ENCODE data around the gene C20orf144. TPM values are rescaled to one million over a fixed set of nuclear protein-coding genes. Genes with fewer than 3 reads are reported as not detected.

The C20orf144 gene
- total RNA-seq, 1 experiment from 2014 or later, result 0.24 TPM

- DNase-seq (ENCODE audit: low read depth), result no peak
Observed at GRCh38 chr20:33664085-33664761, 2.1 kb downstream of the C20orf144 start.

- no peak for DNase-seq (ENCODE audit: low read depth)
Observed at GRCh38 chr20:33664762-33665144, 2.6 kb downstream of the C20orf144 start.

DNA sequence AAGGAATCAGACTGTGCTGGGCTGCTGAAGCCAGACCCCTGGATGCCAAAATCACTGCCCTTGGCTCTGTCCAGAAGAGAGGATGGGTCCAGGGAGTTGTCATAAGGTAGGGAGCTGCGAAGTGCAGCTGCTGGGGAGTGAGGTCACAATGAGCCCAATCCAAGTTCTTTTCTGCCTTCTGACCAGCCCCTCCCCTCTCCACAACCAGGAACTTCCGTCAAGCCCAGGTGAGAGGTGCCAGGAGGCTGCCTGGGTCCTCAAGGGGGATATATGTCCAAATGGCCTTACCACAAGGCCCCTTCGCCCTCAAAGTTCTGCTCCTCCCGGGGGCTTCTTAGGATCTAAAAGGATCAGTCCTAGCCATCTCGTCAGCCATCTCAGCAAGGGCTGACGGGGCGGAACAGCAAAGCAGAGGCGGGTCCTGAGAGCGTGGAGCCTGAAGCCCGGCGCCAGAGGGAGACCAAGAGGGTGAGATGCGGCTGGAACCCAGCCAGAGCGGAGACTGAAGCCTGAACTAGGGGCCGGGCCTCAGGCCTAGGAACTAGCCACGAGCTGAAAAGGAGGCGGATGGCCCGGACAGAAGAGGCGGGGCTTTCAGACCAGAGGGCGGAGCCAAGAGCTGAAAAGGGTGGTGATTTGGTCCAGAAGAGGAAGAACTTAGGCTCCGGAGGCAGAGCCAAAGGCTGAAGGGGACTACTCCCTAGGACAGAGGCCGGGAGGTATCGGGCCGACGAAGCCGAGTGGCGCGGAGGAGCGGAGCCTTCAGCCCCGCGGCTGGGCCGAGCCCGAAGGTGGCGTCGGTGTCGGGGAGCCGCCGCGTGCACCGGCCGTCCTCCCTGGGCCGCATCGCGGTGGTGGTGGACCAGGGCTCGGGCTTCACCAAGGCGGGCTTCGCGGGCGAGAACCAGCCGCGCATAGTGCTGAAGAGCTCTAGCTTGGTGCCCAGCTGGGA is 4.4 kb downstream of the C20orf144 start, which contains the start of gene ACTL10:
TSS of gene ACTL10 (plus strand) at position 651 of the 952 bp plus-strand sequence. CDS start 555 bp downstream, outside the sequence.
- peak; percentile 97 for DNase-seq (ENCODE audit: low read depth)

GRCh38 chr20:33667245-33667675 is 5.1 kb downstream of the C20orf144 start:
- no peak for DNase-seq (ENCODE audit: low read depth)

GRCh38 chr20:33667676-33668465 is 5.7 kb downstream of the C20orf144 start:
- peak; percentile 65 for DNase-seq (ENCODE audit: low read depth)

- DNase-seq (ENCODE audit: low read depth), result no peak
Observed at GRCh38 chr20:33668466-33669155, 6.5 kb downstream of the C20orf144 start.

- no peak for DNase-seq (ENCODE audit: low read depth)
Observed at GRCh38 chr20:33669224-33669623, 7.1 kb downstream of the C20orf144 start.

- DNase-seq (ENCODE audit: low read depth), result peak; percentile 56
Observed at GRCh38 chr20:33669873-33670640, 7.9 kb downstream of the C20orf144 start.

DNA sequence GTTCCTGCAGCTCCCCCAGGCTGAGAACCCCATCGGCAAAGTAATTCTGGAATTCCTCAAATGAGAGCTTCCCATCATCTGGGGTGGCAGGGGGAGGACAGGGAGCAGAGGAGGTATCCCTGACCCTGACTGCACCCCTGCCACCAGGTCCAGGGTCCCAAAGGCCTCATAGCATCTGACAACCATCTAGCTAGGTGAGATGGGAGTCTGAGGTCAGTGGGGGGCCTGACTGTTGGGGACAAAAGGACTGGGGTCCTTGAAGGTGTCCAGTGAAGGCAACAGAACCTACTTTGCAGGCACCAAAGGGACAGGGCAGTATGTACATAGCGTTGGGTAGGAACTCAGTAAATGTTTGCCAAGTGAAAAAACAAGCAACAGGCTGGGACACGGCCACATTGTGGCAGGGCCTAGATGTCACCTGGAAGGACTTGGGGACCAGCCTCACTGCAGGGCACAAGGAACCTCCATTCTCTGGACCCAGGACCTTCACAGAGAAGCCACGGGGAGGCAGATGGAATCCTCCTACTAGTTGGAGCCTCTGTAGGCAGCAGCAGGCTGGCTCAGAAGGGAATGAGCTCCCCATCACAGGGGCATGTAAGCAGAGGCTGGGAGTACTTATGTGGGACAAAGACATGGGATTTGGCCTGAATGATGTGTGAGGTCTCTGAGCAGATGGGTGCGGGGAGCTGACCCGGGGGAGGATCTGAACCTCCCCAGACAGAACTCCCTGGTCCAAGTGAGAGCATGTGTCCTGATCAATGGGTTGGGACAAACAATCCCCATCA is 8.8 kb downstream of the C20orf144 start:
- no peak for DNase-seq (ENCODE audit: low read depth)

GRCh38 chr20:33671573-33672288 is 9.6 kb downstream of the C20orf144 start:
- DNase-seq (ENCODE audit: low read depth), result no peak

GRCh38 chr20:33672426-33673113 is 10.4 kb downstream of the C20orf144 start:
- no peak for DNase-seq (ENCODE audit: low read depth)

DNA sequence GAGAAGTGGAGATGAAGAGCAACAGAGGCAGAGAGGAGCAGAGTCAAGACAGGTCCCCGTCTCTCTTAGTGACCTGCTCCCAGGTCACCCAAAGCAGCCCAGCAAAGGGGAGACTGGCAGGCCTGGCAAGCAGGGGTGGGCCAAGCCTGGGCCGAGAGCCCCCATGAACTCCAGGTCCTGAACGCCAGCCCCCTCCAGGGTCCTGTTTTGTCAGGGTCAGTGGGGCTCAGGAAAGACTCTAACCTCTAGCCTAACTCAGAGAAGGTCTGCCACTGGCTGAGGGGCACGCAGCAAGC is 10.9 kb downstream of the C20orf144 start:
- DNase-seq (ENCODE audit: low read depth), result no peak

- peak; percentile 71 for DNase-seq (ENCODE audit: low read depth)
Observed at GRCh38 chr20:33673410-33674293, 11.5 kb downstream of the C20orf144 start.

DNA sequence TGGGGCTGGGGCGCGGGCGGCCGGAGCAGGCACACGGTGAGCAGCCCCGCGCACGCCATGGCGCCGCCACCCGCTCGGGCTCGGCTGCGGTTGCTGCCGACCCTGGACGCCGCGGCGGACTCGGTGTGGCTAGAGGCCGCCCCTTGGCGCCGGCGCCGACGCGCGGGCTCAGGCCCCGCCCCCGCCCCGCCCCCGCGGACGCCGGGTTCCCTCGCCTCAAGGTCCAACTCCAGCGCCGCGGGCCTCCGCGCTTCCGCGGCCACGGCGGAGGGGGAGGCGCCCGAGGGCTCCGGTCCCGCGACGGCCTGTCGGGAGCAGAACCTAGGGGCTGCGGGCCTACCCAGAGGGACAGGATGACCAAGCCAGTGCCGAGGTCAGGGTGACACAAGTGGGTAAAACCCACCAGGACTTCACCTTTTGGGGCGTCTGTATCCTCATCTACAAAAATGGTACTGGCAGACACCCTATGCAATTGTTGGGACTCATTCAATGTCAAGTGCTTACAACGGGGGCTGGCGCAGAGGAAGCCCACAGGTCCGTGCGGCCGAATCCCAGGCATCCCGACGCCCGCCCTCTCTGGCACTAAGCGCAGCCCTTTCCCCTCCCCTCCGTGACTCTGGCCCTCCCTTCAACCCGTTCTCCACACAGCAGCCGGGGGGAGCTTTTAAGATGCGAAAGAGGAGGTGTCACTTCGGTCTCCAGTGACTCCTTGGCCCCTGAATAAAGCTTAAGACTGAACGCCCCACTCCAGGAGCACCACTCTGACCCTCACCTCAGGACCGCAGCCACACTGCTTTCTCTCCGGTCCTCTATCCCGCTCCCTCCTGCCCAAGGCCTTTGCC is 12.4 kb downstream of the C20orf144 start, which contains the start of gene NECAB3:
TSS of gene NECAB3 (minus strand) at position 135 of the 842 bp plus-strand sequence. CDS start at position 59, 76 bp downstream.
- peak; percentile 80 for DNase-seq (ENCODE audit: low read depth)

DNA sequence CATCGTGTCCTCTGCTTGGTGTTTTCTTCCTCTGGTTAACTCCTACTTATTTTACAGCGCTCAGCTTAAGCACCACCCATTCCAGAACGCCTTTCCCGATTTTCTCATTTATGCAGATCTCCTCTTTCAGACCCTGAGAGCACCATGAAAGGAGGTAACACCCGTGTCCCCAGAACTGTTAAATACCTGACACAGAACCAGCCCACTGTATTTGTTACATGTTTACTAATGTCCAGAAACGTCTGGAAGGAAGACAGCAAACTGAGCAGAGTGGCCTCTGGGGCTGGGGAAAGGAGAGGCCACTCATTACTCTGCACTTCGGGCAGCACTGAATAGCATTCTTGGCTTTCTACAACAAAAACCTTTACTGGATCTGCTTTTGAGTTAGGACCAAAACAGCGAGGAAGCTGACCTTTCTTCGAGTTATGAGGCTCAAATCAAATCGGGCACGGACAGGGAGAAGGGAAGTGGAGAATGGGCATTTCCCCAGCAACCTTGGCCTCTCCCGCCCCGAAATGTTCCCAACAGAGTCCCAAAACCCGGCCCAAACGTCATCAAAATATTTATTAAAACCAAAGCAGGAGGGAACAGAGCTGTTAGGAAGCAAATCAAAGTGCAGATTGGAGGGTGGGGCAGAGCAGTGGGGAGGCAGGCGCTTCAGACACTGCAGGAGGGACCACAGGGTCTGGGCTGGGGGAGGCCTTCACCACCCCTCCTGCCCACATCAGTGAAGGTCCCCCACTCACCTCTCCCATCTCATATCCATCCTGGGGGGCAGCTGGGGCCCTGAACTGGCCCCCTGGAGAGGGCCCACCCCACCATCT is 13.2 kb downstream of the C20orf144 start:
- no peak for DNase-seq (ENCODE audit: low read depth)

DNA sequence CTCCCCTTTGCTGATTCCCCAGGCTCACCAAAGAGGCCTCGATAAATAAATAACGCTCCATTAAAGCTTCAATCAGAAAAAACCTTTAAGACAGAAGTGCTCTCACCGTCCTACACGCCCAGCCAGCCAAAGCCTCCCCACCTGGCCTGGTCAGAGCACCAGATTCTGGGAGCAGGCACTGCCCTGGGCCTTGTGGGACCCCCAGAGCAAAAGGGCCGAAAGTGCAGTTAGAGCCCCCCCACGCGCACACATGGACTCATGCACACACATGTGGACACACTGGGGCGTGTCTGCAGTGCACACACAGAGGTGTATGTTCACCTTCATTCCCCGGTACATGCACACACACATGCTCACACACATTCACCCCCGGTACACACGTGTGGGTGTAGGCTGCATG is 14.0 kb downstream of the C20orf144 start:
- DNase-seq (ENCODE audit: low read depth), result no peak

Data from RPMI7951 (cell line).